IPS-18c (cell line): ENCODE measurements around the gene CISD1.

ENCODE experiments used
- H3K4me3 ChIP-seq: 2 replicates; pipeline ENCODE4 v1.7.0; 2013; ENCODE audit warnings: low read depth, mild to moderate bottlenecking, low read length, moderate library complexity; ENCODE audit not compliant: insufficient read depth
- H3K9me3 ChIP-seq: one replicate; pipeline ENCODE4 v1.6.1; 2013; ENCODE audit warnings: mild to moderate bottlenecking, low read length, moderate library complexity; ENCODE audit not compliant: control insufficient read depth, insufficient read depth

CISD1 gene

GRCh38 chr10:58282615-58283014 is 13.7 kb downstream of the CISD1 start:
- H3K4me3 ChIP-seq = no peak overlapping the region
- H3K9me3 ChIP-seq = no peaks in the 10 kb centered on the region

GRCh38 chr10:58291538-58292174 is 22.7 kb downstream of the CISD1 start:
- Histone ChIP-seq H3K9me3 (no peaks in the 10 kb centered on the region), H3K4me3 (no peak overlapping the region)

GRCh38 chr10:58293989-58294388 is 25.0 kb downstream of the CISD1 start:
- no peaks in the 10 kb centered on the region for H3K9me3 ChIP-seq
- H3K4me3 ChIP-seq = no peak overlapping the region

DNA sequence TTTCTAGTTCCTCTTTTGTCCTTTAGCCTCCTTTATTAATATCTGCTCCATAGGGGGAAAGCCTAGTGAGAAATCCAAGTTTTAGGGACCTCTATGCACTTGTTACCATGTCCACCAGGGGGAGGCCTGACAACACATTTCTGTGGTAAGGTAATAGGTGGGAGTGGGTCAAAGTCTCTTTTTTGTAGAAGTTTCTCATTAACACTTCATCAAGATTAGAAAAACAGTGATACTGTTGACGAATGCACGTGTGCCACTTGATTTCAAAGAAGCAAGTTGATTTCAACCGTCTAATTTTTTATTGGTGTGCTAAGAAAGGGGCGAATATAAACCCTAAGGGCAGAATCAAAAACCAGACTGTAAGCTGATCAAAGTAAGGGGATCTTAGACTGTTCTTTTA is 30.6 kb downstream of the CISD1 start:
- Histone ChIP-seq H3K9me3 (no peaks in the 10 kb centered on the region), H3K4me3 (no peak overlapping the region)

- Histone ChIP-seq H3K4me3 (no peak overlapping the region), H3K9me3 (no peaks in the 10 kb centered on the region)
Observed at GRCh38 chr10:58300676-58301075, 31.7 kb downstream of the CISD1 start.

DNA sequence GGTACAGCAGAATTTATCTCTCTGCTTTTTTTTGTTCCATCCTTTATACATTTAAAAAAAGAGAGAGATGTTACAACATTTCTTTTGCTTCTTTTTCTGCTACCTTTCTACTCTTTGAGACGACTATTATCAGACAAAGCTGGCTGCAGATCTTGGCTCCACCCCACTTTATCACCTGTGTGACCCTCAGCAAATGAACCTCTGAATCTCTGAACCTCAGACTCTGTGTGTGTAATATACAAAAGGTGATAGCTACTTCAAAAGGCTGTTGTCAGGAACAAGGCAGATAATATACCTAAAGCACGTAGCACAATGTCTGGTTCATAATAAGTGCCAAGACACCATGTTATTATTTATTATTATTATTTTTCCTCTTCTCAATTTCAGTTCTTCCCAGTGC is 33.3 kb downstream of the CISD1 start:
- H3K4me3 ChIP-seq = no peak overlapping the region
- peaks cover 2% of the 10 kb centered on the region for H3K9me3 ChIP-seq

GRCh38 chr10:58304099-58304633 is 35.2 kb downstream of the CISD1 start:
- H3K4me3 ChIP-seq = no peak overlapping the region
- H3K9me3 ChIP-seq = peaks cover 2% of the 10 kb centered on the region

- no peak overlapping the region for H3K4me3 ChIP-seq
Observed at GRCh38 chr10:58305821-58306220, 36.9 kb downstream of the CISD1 start.

DNA sequence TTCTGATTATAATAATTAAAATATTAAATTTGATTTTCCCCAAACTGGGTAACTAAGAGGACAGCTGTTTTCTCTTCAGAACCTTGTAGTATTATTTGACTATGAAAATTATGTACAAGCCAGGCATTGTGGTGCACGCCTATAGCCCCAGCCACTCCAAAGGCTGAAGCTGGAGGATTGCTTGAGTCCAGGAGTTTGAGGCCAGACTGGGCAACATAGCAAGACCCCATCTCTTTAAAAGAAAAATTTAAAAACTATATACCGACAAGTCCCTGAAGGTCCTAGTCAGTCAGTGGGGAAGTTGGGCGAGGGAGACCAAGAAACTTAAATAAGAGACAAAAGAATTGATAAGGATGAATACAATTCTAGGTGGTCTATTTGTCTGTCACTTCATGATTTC is 38.7 kb downstream of the CISD1 start:
- peaks cover 2% of the 10 kb centered on the region for H3K9me3 ChIP-seq
- no peak overlapping the region for H3K4me3 ChIP-seq

More at GRCh38 chr10:58305821-58306220, 36.9 kb downstream of the CISD1 start:
- H3K9me3 ChIP-seq = peaks cover 2% of the 10 kb centered on the region

GRCh38 chr10:58311026-58311425 is 42.1 kb downstream of the CISD1 start:
- no peak overlapping the region for H3K4me3 ChIP-seq
- H3K9me3 ChIP-seq = no peaks in the 10 kb centered on the region

- Histone ChIP-seq H3K4me3 (no peak overlapping the region), H3K9me3 (no peaks in the 10 kb centered on the region)
Observed at GRCh38 chr10:58316874-58317273, 47.9 kb downstream of the CISD1 start.

DNA sequence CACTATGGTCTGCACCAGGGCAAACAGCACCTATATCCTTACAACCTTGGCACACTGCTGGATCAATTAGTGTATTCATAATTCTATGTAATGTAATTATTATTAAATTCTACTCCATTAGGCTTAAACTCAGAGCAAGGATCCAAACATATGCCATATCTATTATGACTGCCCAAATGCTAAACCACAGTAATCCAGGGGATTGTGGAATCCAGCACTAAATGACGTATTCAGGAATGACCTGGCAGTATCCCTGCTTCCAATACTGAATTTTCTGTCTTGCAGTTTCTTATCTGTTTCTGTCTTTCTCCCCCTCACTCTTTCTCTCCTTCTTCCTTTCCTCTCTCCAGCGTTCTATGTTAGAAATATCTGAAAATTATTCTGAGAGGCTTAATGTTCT is 49.4 kb downstream of the CISD1 start:
- H3K4me3 ChIP-seq = no peak overlapping the region
- no peaks in the 10 kb centered on the region for H3K9me3 ChIP-seq

DNA sequence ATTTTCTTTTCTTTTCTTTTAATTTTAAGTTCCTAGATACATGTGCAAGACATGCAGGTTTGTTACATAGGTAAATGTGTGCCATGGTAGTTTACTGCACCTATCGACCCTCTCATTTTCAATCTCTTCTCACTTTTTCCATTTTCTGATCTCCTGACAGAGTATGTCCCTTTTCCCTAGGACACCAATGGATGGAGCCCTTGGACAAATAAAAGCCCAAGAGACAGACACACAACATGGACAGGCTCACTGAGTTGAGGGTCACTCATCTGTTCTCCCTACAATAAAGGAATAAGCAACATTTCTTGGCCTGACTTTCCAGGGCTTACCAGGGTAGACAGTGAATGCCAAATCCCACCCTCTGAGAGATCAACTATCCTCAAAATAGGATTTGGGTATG is 50.6 kb downstream of the CISD1 start:
- no peak overlapping the region for H3K4me3 ChIP-seq
- H3K9me3 ChIP-seq = no peaks in the 10 kb centered on the region

DNA sequence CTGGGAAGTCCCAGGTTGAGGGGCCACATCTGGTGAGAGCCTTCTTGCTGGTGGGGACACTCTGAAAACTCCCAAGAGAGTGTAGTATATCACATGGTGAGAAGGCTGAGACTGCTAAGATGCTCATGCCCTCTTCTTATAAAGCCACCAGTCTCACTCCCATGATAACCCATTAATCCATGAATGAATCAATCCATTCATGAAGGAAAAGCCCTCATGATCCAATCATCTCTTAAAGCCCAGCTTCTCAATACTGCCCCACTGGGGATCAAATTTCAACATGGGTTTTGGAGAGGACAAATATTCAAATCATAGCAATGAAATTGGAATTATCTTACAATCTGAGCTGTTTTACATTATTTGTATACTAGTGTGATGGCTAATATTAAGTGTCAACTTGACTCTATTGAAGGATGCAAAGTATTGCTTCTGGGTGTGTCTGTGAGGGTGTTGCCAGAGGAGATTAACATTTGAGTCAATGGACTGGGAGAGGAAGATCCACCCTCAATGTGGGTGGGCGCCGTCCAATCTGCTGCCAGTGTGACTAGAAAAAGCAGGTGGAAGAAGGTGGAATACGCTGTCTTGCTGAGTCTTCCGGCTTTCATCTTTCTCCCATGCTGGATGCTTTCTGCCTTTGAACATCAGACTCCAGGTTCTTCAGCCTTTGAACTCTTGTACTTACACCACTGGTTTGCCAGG is 51.5 kb downstream of the CISD1 start:
- no peaks in the 10 kb centered on the region for H3K9me3 ChIP-seq
- H3K4me3 ChIP-seq = no peak overlapping the region

GRCh38 chr10:58322072-58322834 is 53.3 kb downstream of the CISD1 start:
- Histone ChIP-seq H3K4me3 (no peak overlapping the region), H3K9me3 (no peaks in the 10 kb centered on the region)

DNA sequence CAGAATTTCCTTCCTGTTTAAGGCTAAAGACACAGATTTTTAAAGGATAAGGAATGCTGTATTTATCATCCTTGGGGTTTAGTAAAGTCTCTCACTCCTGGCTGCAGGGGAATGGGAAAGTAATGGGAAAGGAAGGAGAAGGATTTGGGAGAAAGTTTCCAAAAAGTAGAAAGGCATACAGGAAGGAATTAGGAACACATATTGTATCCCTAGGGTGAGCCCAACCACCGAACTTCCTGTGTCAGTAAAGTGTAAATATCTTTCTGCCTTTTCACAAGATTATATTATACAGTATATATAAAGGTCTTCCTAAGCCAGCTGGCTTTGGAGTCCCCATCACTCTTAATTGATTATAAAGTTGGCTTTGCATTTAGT is 53.9 kb downstream of the CISD1 start:
- no peak overlapping the region for H3K4me3 ChIP-seq
- no peaks in the 10 kb centered on the region for H3K9me3 ChIP-seq

GRCh38 chr10:58326967-58327381 is 58.0 kb downstream of the CISD1 start:
- Histone ChIP-seq H3K9me3 (no peaks in the 10 kb centered on the region), H3K4me3 (no peak overlapping the region; the same call in 1 of the 2 replicates)

GRCh38 chr10:58328233-58328632 is 59.3 kb downstream of the CISD1 start:
- no peak overlapping the region for H3K4me3 ChIP-seq
- no peaks in the 10 kb centered on the region for H3K9me3 ChIP-seq
